ENCODE data around the gene WDFY4.

GRCh38 chr10:48796713-48797245 is 112.1 kb downstream of the WDFY4 start:
- TF ChIP-seq CTCF (IDR thresholded peaks at IDR 0.05) (no peak), EP300 (IDR thresholded peaks at IDR 0.05) (no peak)

All from gastroesophageal sphincter (tissue), 3 donors.